Fibroblast of lung (primary cell): ENCODE data around the gene MCFD2. TPM values are rescaled to one million over a fixed set of nuclear protein-coding genes. Genes with fewer than 3 reads are reported as not detected.

Source experiments
- DNase-seq, 2 donors: peaks; one replicate each; pipeline versions ENCODE4 v3.0.0 to v3.0.0-alpha.2; 2010; ENCODE audit warnings: low read depth in 2 of 2
- H2AFZ ChIP-seq: 2 replicates; pipeline ENCODE4 v1.5.1; 2012; ENCODE audit warnings: low read length, control low read depth, inconsistent platforms
- H3K27ac ChIP-seq: 2 replicates; pipeline ENCODE4 v1.5.1; 2011; ENCODE audit warnings: low read length, control low read depth; ENCODE audit not compliant: insufficient read depth
- H3K27me3 ChIP-seq: 2 replicates; pipeline ENCODE4 v1.5.1; 2011; ENCODE audit warnings: mild to moderate bottlenecking, low read length; ENCODE audit not compliant: control insufficient read depth, insufficient read depth
- H3K36me3 ChIP-seq: 2 replicates; pipeline ENCODE4 v1.5.1; 2011; ENCODE audit warnings: low read length; ENCODE audit not compliant: control insufficient read depth, insufficient read depth
- H3K4me1 ChIP-seq: 2 replicates; pipeline ENCODE4 v1.5.1; 2011; ENCODE audit warnings: low read length; ENCODE audit not compliant: control insufficient read depth, insufficient read depth; ENCODE audit errors: extremely low read depth
- H3K4me2 ChIP-seq: 2 replicates; pipeline ENCODE4 v1.5.1; 2011; ENCODE audit warnings: low read length, control low read depth; ENCODE audit not compliant: insufficient read depth; ENCODE audit errors: extremely low read depth
- H3K4me3 ChIP-seq, 4 experiments: fragments of 200-600 bp in 1 of 4; sonication (generic) in 1 of 4; replicated peaks in 1 of 4; 2 replicates each; pipeline ENCODE4 v1.5.1; 2011 to 2016; ENCODE audit warnings: low read length in 4 of 4, low read depth in 3 of 4, mild to moderate bottlenecking in 3 of 4, control low read depth in 2 of 4, inconsistent platforms in 1 of 4, mixed read lengths in 1 of 4; ENCODE audit not compliant: insufficient read depth in 1 of 4; ENCODE audit errors: control extremely low read depth in 1 of 4
- H3K79me2 ChIP-seq: 2 replicates; pipeline ENCODE4 v1.5.1; 2012; ENCODE audit warnings: mild to moderate bottlenecking, low read length, inconsistent platforms; ENCODE audit not compliant: control insufficient read depth, insufficient read depth
- H3K9ac ChIP-seq: 2 replicates; pipeline ENCODE4 v1.5.1; 2011; ENCODE audit warnings: mild to moderate bottlenecking, low read length, control low read depth; ENCODE audit not compliant: insufficient read depth
- H3K9me3 ChIP-seq: 2 replicates; pipeline ENCODE4 v1.5.1; 2012; ENCODE audit warnings: low read depth, low read length; ENCODE audit not compliant: control insufficient read depth, insufficient read depth
- H4K20me1 ChIP-seq: 2 replicates; pipeline ENCODE4 v1.5.1; 2011; ENCODE audit warnings: low read length; ENCODE audit not compliant: control insufficient read depth, insufficient read depth; ENCODE audit errors: extremely low read depth
- EZH2 ChIP-seq: IDR thresholded peaks from 2 replicates; pipeline ENCODE4 v1.5.1; 2012; ENCODE audit warnings: low read length, control low read depth, mild to moderate bottlenecking; ENCODE audit errors: missing control alignments
- polyA plus RNA-seq, 2 donors: library from polyadenylated mRNA; depleted of rRNA in 1 of 2; stranded (reverse) in 1 of 2; unstranded in 1 of 2; fragments of >200 nt; gene quantifications; 2 replicates each; pipeline ENCODE4 v1.2.1, GENCODE V29; 2011 to 2012; ENCODE audit warnings: missing spikeins in 1 of 2
- total RNA-seq: library from RNA; depleted of rRNA; stranded (reverse); fragments of >200 nt; gene quantifications from 2 replicates; pipeline ENCODE4 v1.2.1, GENCODE V29; 2014
- TF ChIP-seq, protein P1 (sequence below), 2 donors: IDR thresholded peaks in 1 of 2; conservative IDR thresholded peaks in 1 of 2; 1 replicate in 1 of 2; 2 replicates in 1 of 2; pipeline ENCODE4 v1.5.1; 2011 to 2012; ENCODE audit warnings: low read length in 2 of 2, control low read depth in 1 of 2, inconsistent platforms in 1 of 2, low read depth in 1 of 2, mild to moderate bottlenecking in 1 of 2

The MCFD2 gene
- total and polyA plus RNA-seq, 2 donors (not counting 1 experiment from before 2014, with no cell fraction given) = 151 to 328 TPM

DNA sequence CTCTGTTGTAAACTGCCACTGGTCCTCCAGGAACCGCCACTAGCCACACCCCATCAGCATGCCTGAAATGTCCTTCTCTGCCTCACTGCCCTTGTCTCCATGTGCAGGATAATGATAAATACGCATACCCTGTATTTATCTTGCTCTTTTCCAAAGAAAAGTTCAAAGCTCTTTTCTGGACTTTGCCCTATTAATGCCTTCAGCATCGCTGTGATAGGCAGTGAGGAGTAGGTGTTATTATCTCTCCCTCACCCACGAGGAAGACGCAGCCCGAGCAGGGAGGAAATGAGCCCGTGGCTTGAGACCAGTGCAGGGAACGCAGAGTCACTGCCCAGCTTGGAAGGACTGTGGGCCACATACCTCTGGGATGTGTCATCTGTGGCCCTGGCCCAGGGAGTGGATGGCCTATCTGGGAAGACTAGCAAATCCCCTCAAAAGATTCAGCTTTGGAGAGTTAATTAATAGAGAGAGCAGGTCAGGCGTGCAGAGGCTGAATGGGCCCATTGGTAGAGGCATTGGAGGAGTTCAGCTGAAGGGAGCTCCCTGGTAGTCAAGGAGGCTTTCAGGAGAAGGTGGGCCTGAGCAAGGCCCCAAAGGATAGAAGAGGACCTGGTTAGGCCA, 39.5 kb upstream of the MCFD2 start:
- peak overlapping the region; percentile 60 for H3K4me2 ChIP-seq
- TF ChIP-seq, protein P1, sequence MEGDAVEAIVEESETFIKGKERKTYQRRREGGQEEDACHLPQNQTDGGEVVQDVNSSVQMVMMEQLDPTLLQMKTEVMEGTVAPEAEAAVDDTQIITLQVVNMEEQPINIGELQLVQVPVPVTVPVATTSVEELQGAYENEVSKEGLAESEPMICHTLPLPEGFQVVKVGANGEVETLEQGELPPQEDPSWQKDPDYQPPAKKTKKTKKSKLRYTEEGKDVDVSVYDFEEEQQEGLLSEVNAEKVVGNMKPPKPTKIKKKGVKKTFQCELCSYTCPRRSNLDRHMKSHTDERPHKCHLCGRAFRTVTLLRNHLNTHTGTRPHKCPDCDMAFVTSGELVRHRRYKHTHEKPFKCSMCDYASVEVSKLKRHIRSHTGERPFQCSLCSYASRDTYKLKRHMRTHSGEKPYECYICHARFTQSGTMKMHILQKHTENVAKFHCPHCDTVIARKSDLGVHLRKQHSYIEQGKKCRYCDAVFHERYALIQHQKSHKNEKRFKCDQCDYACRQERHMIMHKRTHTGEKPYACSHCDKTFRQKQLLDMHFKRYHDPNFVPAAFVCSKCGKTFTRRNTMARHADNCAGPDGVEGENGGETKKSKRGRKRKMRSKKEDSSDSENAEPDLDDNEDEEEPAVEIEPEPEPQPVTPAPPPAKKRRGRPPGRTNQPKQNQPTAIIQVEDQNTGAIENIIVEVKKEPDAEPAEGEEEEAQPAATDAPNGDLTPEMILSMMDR (conservative IDR thresholded peaks at IDR 0.05 in 1 of 2, IDR thresholded peaks at IDR 0.05 in 1 of 2; ENCODE audit: low read depth in 1 of 2, low read length in 2 of 2) = no peak
- no peak for TF ChIP-seq EZH2
- peak; percentile 85 to 97 for DNase-seq
- H3K4me3 ChIP-seq = no peak overlapping the region
- peaks cover 8% of the 10 kb centered on the region for H3K79me2 ChIP-seq
- H4K20me1 ChIP-seq = no peaks in the 10 kb centered on the region
- no peaks in the 10 kb centered on the region for H3K27me3 ChIP-seq
- no peaks in the 10 kb centered on the region for H3K9me3 ChIP-seq
- peak overlapping the region; percentile 70 for H3K27ac ChIP-seq
- H3K36me3 ChIP-seq = peaks cover 39% of the 10 kb centered on the region
- H3K9ac ChIP-seq = no peak overlapping the region
- H3K4me1 ChIP-seq = peaks cover 17% of the 10 kb centered on the region
- no peak overlapping the region for H2AFZ ChIP-seq

DNA sequence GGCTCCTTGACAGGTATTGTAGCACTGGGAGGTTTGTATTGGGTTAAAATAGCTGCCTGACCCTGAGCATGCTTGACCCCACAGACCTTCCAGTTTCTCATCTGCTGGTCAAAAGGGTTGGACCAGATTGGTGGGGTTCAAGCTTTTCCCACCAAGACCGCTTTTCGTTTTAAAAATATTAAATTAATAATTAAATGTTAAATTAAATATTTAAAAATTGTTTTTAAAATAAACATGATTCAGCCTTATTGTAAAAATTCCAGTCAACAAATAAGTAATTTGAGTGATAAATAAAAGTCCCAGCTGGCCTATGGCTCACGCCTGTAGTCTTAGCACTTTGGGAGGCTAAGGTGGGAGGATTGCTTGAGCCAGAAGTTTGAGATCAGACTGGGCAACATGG, 36.6 kb upstream of the MCFD2 start:
- Histone ChIP-seq H3K9ac (no peak overlapping the region), H3K27me3 (no peaks in the 10 kb centered on the region), H3K4me1 (peaks cover 17% of the 10 kb centered on the region), H3K36me3 (peaks cover 24% of the 10 kb centered on the region), H3K27ac (no peak overlapping the region), H3K4me2 (no peak overlapping the region), H3K4me3 (no peak overlapping the region), H3K9me3 (no peaks in the 10 kb centered on the region), H4K20me1 (no peaks in the 10 kb centered on the region), H3K79me2 (peaks cover 34% of the 10 kb centered on the region), H2AFZ (no peak overlapping the region)
- DNase-seq = no peak
- no peak for TF ChIP-seq EZH2
- TF ChIP-seq, protein P1 (conservative IDR thresholded peaks at IDR 0.05 in 1 of 2, IDR thresholded peaks at IDR 0.05 in 1 of 2; ENCODE audit: low read depth in 1 of 2, low read length in 2 of 2) = no peak

DNA sequence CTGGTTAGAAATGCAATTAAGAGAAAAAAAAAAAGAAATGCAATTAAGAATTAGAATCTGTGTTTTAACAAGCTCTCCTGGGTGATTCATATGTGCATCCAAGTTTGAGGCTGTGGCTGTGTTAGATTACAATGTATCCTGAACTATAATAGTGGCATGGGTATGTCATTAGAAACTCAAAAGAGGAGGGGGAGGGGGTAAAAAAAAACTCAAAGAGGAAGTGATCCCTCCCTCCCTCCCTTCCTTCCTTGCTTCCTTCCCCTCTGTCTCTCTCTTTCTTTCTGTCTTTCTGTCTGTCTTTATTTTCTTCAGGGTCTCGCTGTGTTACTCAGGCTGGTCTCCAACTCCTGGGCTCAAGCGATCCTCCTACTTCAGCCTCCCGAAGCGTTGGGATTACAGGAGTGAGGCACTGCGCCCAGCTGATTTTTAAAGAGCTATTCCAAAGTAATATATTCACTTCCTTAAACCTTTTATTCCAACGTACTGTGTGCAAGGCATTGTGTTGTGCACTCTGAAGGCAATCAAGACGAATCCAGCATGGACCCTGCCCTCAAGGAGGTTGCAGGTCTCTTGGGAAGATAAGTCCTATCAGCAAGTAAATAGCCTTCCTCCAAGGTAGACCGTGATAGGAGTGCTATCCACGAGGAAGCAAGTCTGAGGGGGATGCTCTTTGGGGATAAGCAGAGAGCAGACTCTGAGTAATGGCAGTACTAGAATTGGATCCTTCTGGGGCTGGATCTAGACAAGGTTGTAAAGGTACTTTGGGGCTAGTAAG, 35.9 kb upstream of the MCFD2 start:
- no peak for DNase-seq
- TF ChIP-seq, protein P1 (conservative IDR thresholded peaks at IDR 0.05 in 1 of 2, IDR thresholded peaks at IDR 0.05 in 1 of 2; ENCODE audit: low read depth in 1 of 2, low read length in 2 of 2) = no peak
- TF ChIP-seq EZH2 = no peak
- Histone ChIP-seq H3K4me2 (no peak overlapping the region), H3K4me1 (peaks cover 17% of the 10 kb centered on the region), H3K27ac (no peak overlapping the region), H3K79me2 (peaks cover 41% of the 10 kb centered on the region), H3K4me3 (no peak overlapping the region), H3K27me3 (no peaks in the 10 kb centered on the region), H3K9me3 (no peaks in the 10 kb centered on the region), H4K20me1 (no peaks in the 10 kb centered on the region), H3K36me3 (peaks cover 20% of the 10 kb centered on the region), H3K9ac (no peak overlapping the region), H2AFZ (no peak overlapping the region)
